HUES64 (cell line): Measurements from ENCODE around the gene LYRM4.

ENCODE experiments used
- H3K27ac ChIP-seq: 2 replicates; pipeline ENCODE4 v1.7.0; 2013; ENCODE audit warnings: low read depth, low read length, inconsistent platforms
- H3K27me3 ChIP-seq: 2 replicates; pipeline ENCODE4 v1.6.1; 2013; ENCODE audit warnings: mild to moderate bottlenecking, low read length; ENCODE audit not compliant: insufficient read depth
- H3K36me3 ChIP-seq: 2 replicates; pipeline ENCODE4 v1.6.1; 2013; ENCODE audit warnings: mild to moderate bottlenecking, low read length; ENCODE audit not compliant: insufficient read depth
- H3K4me1 ChIP-seq: 2 replicates; pipeline ENCODE4 v1.6.1; 2013; ENCODE audit warnings: mild to moderate bottlenecking, low read length, moderate library complexity; ENCODE audit not compliant: insufficient read depth
- H3K4me3 ChIP-seq: 2 replicates; pipeline ENCODE4 v1.5.1; 2013; ENCODE audit warnings: mild to moderate bottlenecking, low read length, moderate library complexity
- H3K9ac ChIP-seq: 2 replicates; pipeline ENCODE4 v1.6.1; 2013; ENCODE audit warnings: mild to moderate bottlenecking, low read depth, low read length
- H3K9me3 ChIP-seq: 2 replicates; pipeline ENCODE4 v1.6.1; 2013; ENCODE audit warnings: low read depth, low read length; ENCODE audit not compliant: insufficient read depth
- WGBS: fragments of 150-250, 120-280 bp; methylation state at CpG from one replicate; pipeline ENCODE4 v1.1.7; 2013; ENCODE audit warnings: missing lambda C conversion rate; 5-methylcytosine and 5-hydroxymethylcytosine counted together

The LYRM4 gene

GRCh38 chr6:5278565-5279120 is 17.9 kb upstream of the LYRM4 start:
- H3K9ac ChIP-seq: no peak overlapping the region
- no peaks in the 10 kb centered on the region for H3K27me3 ChIP-seq
- no peaks in the 10 kb centered on the region for H3K36me3 ChIP-seq
- H3K9me3 ChIP-seq: no peaks in the 10 kb centered on the region
- H3K4me3 ChIP-seq: no peak overlapping the region
- H3K27ac ChIP-seq: no peak overlapping the region; the same call in 1 of the 2 replicates
- peaks cover 24% of the 10 kb centered on the region for H3K4me1 ChIP-seq
- WGBS: 91% methylated on average over 2 of the region's 3 CpGs

DNA sequence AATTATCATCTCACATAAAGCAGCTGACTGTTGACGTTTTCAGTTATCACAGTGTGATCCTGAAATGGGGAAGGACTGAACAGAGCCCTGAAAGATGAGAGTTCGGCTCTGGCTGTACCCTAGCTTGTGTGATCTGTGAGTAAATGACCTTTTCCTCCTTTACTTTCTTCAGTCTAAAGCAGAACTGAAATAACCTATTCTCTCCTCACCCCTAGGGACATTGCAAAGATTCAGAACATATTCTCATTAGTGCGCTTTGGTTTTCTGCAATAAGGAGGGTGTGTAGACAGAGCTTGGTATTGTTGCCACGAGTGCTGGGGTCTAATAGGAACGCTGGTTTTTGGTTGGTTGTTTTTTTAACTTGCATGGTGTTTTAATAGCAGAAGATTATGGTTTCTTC is 17.3 kb upstream of the LYRM4 start:
- Histone ChIP-seq H3K9me3 (no peaks in the 10 kb centered on the region), H3K9ac (no peak overlapping the region), H3K4me3 (no peak overlapping the region), H3K27ac (no peak overlapping the region), H3K27me3 (no peaks in the 10 kb centered on the region), H3K4me1 (peaks cover 24% of the 10 kb centered on the region), H3K36me3 (no peaks in the 10 kb centered on the region)
- WGBS: 90% methylated on average over 5 of the region's 5 CpGs

GRCh38 chr6:5277589-5277988 is 16.8 kb upstream of the LYRM4 start:
- Histone ChIP-seq H3K27ac (no peak overlapping the region), H3K9ac (no peak overlapping the region), H3K27me3 (no peaks in the 10 kb centered on the region), H3K4me3 (no peak overlapping the region), H3K36me3 (no peaks in the 10 kb centered on the region), H3K4me1 (peaks cover 24% of the 10 kb centered on the region), H3K9me3 (no peaks in the 10 kb centered on the region)
- 88% methylated on average over 3 of the region's 3 CpGs for WGBS

DNA sequence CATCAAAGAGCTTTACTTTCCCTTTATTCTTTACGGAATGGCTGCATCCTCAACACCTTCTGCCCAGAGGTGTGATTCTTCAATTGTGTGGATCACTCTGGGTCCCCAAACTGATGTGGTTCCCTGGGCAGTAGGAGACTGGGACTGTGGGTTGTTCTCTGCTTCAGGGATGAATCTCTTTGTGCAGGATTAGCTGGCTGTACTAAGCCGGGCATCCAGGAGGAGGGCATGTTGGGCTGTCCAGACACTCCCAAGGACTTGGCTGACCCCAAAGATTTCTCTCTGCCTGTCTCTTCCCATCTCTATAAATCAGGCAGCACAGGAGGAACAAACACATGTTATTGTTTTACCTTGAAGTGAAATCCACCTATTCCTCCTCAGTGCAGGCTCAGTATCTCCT is 15.8 kb upstream of the LYRM4 start:
- no peak overlapping the region for H3K9ac ChIP-seq
- no peak overlapping the region for H3K4me3 ChIP-seq
- 68% methylated on average over 2 of the region's 2 CpGs for WGBS
- no peak overlapping the region for H3K27ac ChIP-seq
- peaks cover 18% of the 10 kb centered on the region; the same call in 1 of the 2 replicates for H3K4me1 ChIP-seq
- H3K36me3 ChIP-seq: no peaks in the 10 kb centered on the region
- H3K9me3 ChIP-seq: no peaks in the 10 kb centered on the region
- H3K27me3 ChIP-seq: no peaks in the 10 kb centered on the region

DNA sequence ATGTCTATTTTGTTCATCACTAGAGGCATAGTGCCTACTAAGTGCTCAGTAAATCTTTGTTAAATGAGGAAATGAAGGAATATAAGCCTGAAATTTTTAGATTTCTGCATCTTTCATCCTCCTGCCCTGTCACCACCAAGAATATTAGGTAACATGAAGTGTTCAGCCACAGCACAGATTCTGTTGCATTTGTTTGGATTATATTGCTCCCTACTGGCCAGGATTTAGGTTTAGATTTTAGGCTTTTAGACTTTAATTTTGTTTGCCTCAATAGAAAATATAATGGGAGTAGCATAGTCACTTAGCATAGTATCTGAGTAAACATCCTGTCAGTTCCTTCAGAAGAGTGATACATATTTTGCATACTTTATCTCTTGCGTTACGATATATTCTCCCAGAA is 14.7 kb upstream of the LYRM4 start:
- Histone ChIP-seq H3K9me3 (no peaks in the 10 kb centered on the region), H3K9ac (no peak overlapping the region), H3K36me3 (no peaks in the 10 kb centered on the region), H3K4me1 (peaks cover 21% of the 10 kb centered on the region; the same call in 1 of the 2 replicates), H3K27ac (no peak overlapping the region), H3K27me3 (no peaks in the 10 kb centered on the region), H3K4me3 (no peak overlapping the region)
- 92% methylated on average over 2 of the region's 2 CpGs for WGBS

DNA sequence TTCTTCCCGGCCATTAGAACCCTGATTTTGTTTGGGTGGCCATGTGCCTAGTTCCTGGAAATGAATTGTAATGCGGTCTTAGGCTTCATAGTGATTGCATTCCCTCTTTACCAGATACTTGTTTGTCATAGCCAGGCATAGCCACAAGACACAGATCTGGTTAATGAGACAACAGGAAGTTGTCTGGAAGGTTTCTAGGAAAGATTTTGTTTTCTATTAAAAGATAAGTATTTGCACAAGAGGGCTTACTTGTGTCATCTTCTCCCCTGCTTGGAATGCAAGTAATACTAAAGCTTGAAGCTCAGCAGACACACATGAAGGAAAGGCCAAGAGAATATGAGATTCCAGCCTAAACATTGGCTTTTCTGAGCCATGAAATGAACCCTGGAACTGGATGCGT is 13.5 kb upstream of the LYRM4 start:
- Histone ChIP-seq H3K36me3 (no peaks in the 10 kb centered on the region), H3K27ac (no peak overlapping the region), H3K9me3 (no peaks in the 10 kb centered on the region), H3K4me3 (no peak overlapping the region), H3K27me3 (no peaks in the 10 kb centered on the region), H3K9ac (no peak overlapping the region), H3K4me1 (peaks cover 21% of the 10 kb centered on the region)
- 93% methylated on average over 3 of the region's 3 CpGs for WGBS

GRCh38 chr6:5271926-5272325 is 11.2 kb upstream of the LYRM4 start:
- H3K4me1 ChIP-seq: peaks cover 10% of the 10 kb centered on the region
- H3K27me3 ChIP-seq: no peaks in the 10 kb centered on the region
- H3K27ac ChIP-seq: no peak overlapping the region
- H3K9me3 ChIP-seq: no peaks in the 10 kb centered on the region
- no peaks in the 10 kb centered on the region for H3K36me3 ChIP-seq
- H3K9ac ChIP-seq: no peak overlapping the region
- whole genome bisulfite sequencing: 89% methylated on average over 5 of the region's 6 CpGs
- H3K4me3 ChIP-seq: no peak overlapping the region

- 82% methylated on average over 5 of the region's 5 CpGs for WGBS
Measured at GRCh38 chr6:5270093-5270680, 9.4 kb upstream of the LYRM4 start.

DNA sequence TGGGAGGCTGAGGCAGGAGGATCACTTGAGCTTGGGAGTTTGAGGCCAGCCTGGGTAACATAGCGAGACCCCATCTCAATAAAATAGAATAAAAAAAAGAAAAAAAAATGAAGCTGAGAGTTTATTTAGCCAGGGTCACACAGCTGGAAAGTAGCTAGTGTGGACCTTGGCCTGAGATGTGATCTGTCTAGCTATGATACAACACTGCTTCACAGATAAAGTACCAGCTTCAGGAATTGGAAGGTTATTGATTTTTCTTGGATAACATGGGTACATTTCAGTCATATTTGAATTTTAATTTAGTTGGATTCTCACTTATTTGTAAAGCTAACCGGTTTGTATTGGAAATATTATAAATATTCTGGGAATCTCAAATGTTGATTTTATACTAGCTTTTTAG is 5.7 kb upstream of the LYRM4 start:
- H3K36me3 ChIP-seq: no peaks in the 10 kb centered on the region
- H3K9me3 ChIP-seq: no peaks in the 10 kb centered on the region
- H3K4me1 ChIP-seq: peaks cover 3% of the 10 kb centered on the region
- WGBS: no CpG with 5 or more reads among the region's 2 CpGs
- no peak overlapping the region for H3K9ac ChIP-seq
- H3K4me3 ChIP-seq: no peak overlapping the region
- H3K27ac ChIP-seq: no peak overlapping the region
- no peaks in the 10 kb centered on the region for H3K27me3 ChIP-seq

More at GRCh38 chr6:5270093-5270680, 9.4 kb upstream of the LYRM4 start:
- H3K9ac ChIP-seq: no peak overlapping the region
- no peaks in the 10 kb centered on the region for H3K36me3 ChIP-seq
- no peaks in the 10 kb centered on the region for H3K9me3 ChIP-seq
- peaks cover 3% of the 10 kb centered on the region for H3K4me1 ChIP-seq
- no peak overlapping the region for H3K4me3 ChIP-seq
- H3K27ac ChIP-seq: no peak overlapping the region
- no peaks in the 10 kb centered on the region for H3K27me3 ChIP-seq

- Histone ChIP-seq H3K9ac (peak overlapping the region; percentile 100), H3K4me1 (no peaks in the 10 kb centered on the region; the same call in 1 of the 2 replicates), H3K9me3 (no peaks in the 10 kb centered on the region), H3K36me3 (peaks cover 17% of the 10 kb centered on the region), H3K4me3 (peak overlapping the region; percentile 88), H3K27ac (peak overlapping the region; percentile 99), H3K27me3 (no peaks in the 10 kb centered on the region)
- WGBS: under 1% methylated on average over 19 of the region's 19 CpGs
Measured at GRCh38 chr6:5261545-5262109, 877 bp upstream of the LYRM4 start.

DNA sequence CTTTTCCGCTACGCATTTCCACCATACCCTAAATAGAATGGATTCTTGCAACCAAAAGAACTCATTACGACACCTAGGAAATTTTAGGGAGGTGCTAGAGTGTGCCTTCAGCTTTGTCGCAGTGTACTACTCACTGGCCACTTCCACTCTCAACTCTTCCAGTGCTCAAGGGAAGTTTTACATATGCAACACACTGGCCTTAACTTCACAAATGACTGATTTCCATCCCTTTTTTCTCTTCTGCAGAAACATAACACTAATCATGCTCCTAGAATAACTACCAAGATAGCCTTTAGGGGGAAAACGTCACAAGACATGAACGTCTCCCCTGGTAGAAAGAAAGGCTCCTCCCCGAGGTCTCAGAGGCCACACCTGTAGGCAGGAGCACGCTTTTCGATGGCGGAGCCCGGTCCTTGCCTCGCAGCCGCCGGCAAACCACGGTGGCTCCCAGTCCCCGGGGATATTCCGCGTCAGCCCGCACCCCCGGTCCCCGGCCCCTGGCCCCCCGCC is 584 bp downstream of the LYRM4 start:
- Histone ChIP-seq H3K27me3 (no peaks in the 10 kb centered on the region), H3K9ac (peak overlapping the region; percentile 79), H3K4me1 (no peaks in the 10 kb centered on the region; the same call in 1 of the 2 replicates), H3K36me3 (peaks cover 20% of the 10 kb centered on the region), H3K27ac (peak overlapping the region; percentile 99), H3K9me3 (no peaks in the 10 kb centered on the region), H3K4me3 (peak overlapping the region; percentile 88)
- 3% methylated on average over 22 of the region's 22 CpGs for WGBS
